ENCODE data around the gene UBQLN3. TPM values are rescaled to one million over a fixed set of nuclear protein-coding genes. Genes with fewer than 3 reads are reported as not detected.

The UBQLN3 gene
- total RNA-seq, 2 experiments from 2014 or later: not detected

Other genes with a start within 250 kb of the UBQLN3 start
- gene HBE1, start 240.0 kb downstream of the UBQLN3 start, total RNA-seq (2014; rRNA removed; shearing (Covaris generic)): not detected in 2 replicates
- not detected in 2 replicates for gene HBE1, start 240.0 kb downstream of the UBQLN3 start, total RNA-seq (2022)
- not detected in 2 replicates for gene OR51B4, start 208.0 kb downstream of the UBQLN3 start, total RNA-seq (2014; rRNA removed; shearing (Covaris generic))
- gene OR51B4, start 208.0 kb downstream of the UBQLN3 start, total RNA-seq (2022): not detected in 2 replicates
- gene OR51B2, start 185.7 kb downstream of the UBQLN3 start, total RNA-seq (2014; rRNA removed; shearing (Covaris generic)): not detected in 2 replicates
- gene OR51B2, start 185.7 kb downstream of the UBQLN3 start, total RNA-seq (2022): not detected in 2 replicates
- gene OR51B5, start 166.4 kb downstream of the UBQLN3 start, total RNA-seq (2014; rRNA removed; shearing (Covaris generic)): 0.16 TPM in 1 of 2 replicates, not detected in the other
- gene OR51B5, start 166.4 kb downstream of the UBQLN3 start, total RNA-seq (2022): not detected in 2 replicates
- gene OR51B6, start 158.4 kb downstream of the UBQLN3 start, total RNA-seq (2014; rRNA removed; shearing (Covaris generic)): not detected in 2 replicates
- gene OR51B6, start 158.4 kb downstream of the UBQLN3 start, total RNA-seq (2022): not detected in 2 replicates
- gene OR51M1, start 126.1 kb downstream of the UBQLN3 start, total RNA-seq (2014; rRNA removed; shearing (Covaris generic)): not detected in 2 replicates
- gene OR51M1, start 126.1 kb downstream of the UBQLN3 start, total RNA-seq (2022): not detected in 2 replicates
- not detected in 2 replicates for gene OR51Q1, start 87.8 kb downstream of the UBQLN3 start, total RNA-seq (2014; rRNA removed; shearing (Covaris generic))
- gene OR51Q1, start 87.8 kb downstream of the UBQLN3 start, total RNA-seq (2022): not detected in 2 replicates
- gene OR51I1, start 68.4 kb downstream of the UBQLN3 start, total RNA-seq (2014; rRNA removed; shearing (Covaris generic)): not detected in 2 replicates
- gene OR51I1, start 68.4 kb downstream of the UBQLN3 start, total RNA-seq (2022): not detected in 2 replicates
- not detected in 2 replicates for gene OR51I2, start 60.6 kb downstream of the UBQLN3 start, total RNA-seq (2014; rRNA removed; shearing (Covaris generic))
- gene OR51I2, start 60.6 kb downstream of the UBQLN3 start, total RNA-seq (2022): not detected in 2 replicates
- gene OR52D1, start 21.3 kb downstream of the UBQLN3 start, total RNA-seq (2014; rRNA removed; shearing (Covaris generic)): not detected in 2 replicates
- not detected in 2 replicates for gene OR52D1, start 21.3 kb downstream of the UBQLN3 start, total RNA-seq (2022)
- 0.05 TPM in 1 of 2 replicates, not detected in the other for gene UBQLNL, start 6.7 kb upstream of the UBQLN3 start, total RNA-seq (2014; rRNA removed; shearing (Covaris generic))
- 0.13 and 0.15 TPM in 2 replicates for gene UBQLNL, start 6.7 kb upstream of the UBQLN3 start, total RNA-seq (2022)
- 0.60 TPM in 1 of 2 replicates, not detected in the other for gene OR52H1, start 38.6 kb upstream of the UBQLN3 start, total RNA-seq (2014; rRNA removed; shearing (Covaris generic))
- not detected in 2 replicates for gene OR52H1, start 38.6 kb upstream of the UBQLN3 start, total RNA-seq (2022)
- not detected in 2 replicates for gene OR52B6, start 70.9 kb upstream of the UBQLN3 start, total RNA-seq (2014; rRNA removed; shearing (Covaris generic))
- gene OR52B6, start 70.9 kb upstream of the UBQLN3 start, total RNA-seq (2022): not detected in 2 replicates
- not detected in 2 replicates for gene TRIM6, start 86.7 kb upstream of the UBQLN3 start, total RNA-seq (2014; rRNA removed; shearing (Covaris generic))
- not detected in 2 replicates for gene TRIM6, start 86.7 kb upstream of the UBQLN3 start, total RNA-seq (2022)
- gene TRIM34, start 115.0 kb upstream of the UBQLN3 start, total RNA-seq (2014; rRNA removed; shearing (Covaris generic)): 8.4 and 12.0 TPM in 2 replicates
- 12.4 and 13.1 TPM in 2 replicates for gene TRIM34, start 115.0 kb upstream of the UBQLN3 start, total RNA-seq (2022)
- 16.6 and 19.6 TPM in 2 replicates for gene TRIM5, start 175.1 kb upstream of the UBQLN3 start, total RNA-seq (2014; rRNA removed; shearing (Covaris generic))
- gene TRIM5, start 175.1 kb upstream of the UBQLN3 start, total RNA-seq (2022): 22.5 and 25.5 TPM in 2 replicates
- 28.5 and 42.7 TPM in 2 replicates for gene TRIM22, start 179.8 kb upstream of the UBQLN3 start, total RNA-seq (2014; rRNA removed; shearing (Covaris generic))
- gene TRIM22, start 179.8 kb upstream of the UBQLN3 start, total RNA-seq (2022): 41.6 and 49.7 TPM in 2 replicates
- 0.06 TPM in 1 of 2 replicates, not detected in the other for gene OR56B1, start 226.5 kb upstream of the UBQLN3 start, total RNA-seq (2014; rRNA removed; shearing (Covaris generic))
- not detected in 2 replicates for gene OR56B1, start 226.5 kb upstream of the UBQLN3 start, total RNA-seq (2022)
- not detected in 2 replicates for gene OR52N4, start 244.3 kb upstream of the UBQLN3 start, total RNA-seq (2014; rRNA removed; shearing (Covaris generic))
- gene OR52N4, start 244.3 kb upstream of the UBQLN3 start, total RNA-seq (2022): 0.37 TPM in 1 of 2 replicates, not detected in the other